NCI-H2029 (cell line): Measurements from ENCODE around the gene MRPL9.

ENCODE experiments used
- DNase-seq: peaks from one replicate; lab custom pipeline; 2025; lab: John Stamatoyannopoulos, UW

The MRPL9 gene

DNA sequence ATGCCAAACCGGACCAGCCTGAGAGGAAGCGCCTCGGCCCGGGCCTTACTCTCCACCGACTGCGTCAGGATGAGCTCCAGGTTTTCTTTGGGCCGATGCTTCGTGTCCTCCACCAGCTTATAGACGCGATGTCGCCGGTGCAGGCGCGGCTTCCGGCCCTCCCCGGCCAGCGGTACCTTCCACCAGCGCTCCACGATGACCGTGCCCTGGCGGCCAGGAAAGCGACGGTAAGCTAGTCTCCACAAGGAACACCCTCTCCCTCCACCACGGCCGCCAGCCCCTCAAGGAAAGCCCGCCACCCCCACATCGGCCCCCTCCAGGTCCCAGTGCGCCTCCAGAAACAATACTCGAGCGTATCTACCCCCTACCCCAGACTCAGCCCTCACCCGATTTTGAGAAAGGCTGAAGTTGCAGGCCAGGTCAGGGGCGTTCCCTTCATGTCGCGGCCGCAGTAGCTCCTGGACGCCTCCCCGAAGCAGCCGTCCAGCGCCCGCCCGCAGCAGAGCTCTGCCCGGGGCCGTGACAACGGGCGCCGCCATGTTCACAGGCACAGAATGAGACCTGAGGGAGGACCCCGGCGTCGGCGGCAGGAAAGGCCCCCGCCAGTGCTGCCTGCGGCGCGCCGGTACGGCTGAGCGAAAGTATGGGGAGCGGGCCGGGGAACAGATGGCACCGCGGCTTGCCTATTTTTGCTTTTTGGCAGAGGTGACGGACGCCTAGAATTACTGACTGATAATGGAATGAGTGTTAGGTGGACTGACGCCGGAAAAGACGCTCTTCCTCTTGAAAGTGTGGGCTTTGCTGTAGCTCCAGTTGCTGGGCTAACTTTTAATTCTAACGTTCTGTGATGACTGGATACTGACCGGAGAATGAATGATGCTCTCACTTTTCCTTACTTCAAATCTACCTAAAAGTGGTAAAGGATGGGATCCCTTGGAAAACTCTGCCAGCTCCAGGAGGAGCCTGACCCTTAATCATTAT is at the start of gene MRPL9:
MRPL9 (minus strand) TSS at position 556 of the 981 bp plus-strand sequence; CDS start at position 539, 17 bp downstream.
- peak; percentile 68 for DNase-seq

DNA sequence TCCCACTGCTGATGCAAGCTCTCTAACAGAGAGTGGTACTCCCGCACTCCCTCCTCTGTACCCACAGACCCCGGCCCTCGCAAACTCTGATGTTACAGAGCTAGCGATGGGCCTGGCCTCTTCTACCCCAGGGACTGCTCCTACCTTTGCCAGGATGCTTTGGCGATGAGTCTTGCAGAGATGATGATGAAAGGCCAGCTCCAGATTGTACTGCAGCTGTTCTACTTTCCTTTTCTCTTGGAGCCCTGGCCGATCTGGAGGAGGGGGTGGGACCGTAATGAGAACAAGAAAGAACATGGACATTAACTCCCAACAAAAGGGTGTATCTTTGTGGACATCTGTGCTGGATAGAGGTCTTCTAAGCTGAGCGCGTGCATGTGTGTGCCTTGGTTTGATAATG is 47.9 kb upstream of the MRPL9 start:
- DNase-seq, result no peak

DNA sequence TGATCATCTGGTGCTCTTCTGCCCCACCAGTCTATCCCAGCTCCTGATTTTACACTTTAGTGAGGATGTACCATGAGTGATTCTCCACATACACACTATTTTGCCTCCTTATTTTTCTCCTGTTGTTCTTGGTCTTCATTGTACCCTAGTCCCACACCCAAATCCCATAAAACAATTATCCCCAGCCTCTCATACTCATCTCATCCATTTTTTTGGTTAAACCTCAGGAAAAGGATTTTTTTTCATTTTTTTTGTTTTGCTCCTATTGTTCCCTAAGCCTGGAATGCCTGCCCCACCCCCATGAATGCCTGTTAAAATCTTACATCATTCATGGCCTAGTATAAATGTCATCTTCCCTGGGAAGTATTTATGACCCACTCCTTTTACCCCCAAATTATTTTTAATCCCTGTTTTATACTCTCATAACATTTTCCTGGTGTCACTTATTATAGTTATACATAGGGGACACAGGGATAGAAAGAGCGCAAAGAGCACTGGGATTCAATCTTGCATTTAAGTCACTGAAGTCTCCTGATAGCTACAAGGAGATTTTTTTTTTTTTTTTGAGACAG is 46.8 kb upstream of the MRPL9 start:
- DNase-seq, result no peak

DNA sequence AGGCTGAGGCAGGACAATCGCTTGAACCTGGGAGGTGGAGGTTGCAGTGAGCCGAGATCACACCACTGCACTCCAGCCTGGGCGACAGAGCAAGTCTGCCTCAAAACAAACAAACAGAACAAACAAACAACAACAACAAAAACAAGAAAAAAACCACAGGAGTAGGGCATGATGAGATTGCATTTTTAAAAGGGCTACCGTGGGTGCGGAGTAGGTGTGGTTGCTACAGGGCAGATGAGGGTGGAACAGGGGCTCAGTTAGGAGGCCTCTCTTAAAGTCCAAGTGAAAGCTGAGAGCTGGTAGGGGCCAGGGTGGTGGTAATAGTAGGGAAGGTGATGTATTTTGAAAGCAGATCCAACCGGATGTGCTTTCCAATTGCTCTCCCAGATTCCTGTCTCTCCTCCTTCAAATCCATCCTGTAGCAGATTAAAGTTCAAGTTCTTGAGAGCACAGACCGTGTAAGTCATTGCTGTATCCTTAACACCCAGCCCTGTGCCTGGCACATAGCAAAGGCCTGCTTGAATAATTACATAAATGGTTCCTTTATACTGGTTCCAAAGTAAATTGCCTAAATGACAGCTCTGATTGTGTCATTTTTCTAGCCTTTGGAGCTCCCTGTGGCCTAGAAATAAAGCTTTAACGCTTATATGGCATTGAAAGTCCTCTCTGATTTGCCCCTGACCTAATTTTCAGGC is 46.1 kb upstream of the MRPL9 start:
- no peak for DNase-seq

DNA sequence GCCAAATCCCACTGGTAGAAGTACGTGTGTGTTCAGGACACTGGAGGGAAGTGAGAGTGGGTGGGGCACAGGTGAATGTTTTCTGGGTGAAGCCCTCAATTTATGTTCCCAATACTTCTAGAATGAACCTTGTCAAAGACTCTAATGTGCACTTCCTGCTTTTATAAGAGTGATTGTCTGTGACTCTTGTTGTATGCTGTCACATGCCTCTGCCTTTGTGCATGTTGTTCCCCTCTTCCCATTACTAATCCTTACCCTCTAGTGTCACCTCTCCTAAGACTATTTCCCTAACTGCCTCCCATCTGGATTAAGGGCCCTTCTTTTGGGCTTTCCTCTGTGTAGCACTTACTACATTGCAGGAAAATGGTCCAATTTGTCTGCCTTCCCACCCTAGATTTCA is 44.5 kb upstream of the MRPL9 start:
- no peak for DNase-seq

DNA sequence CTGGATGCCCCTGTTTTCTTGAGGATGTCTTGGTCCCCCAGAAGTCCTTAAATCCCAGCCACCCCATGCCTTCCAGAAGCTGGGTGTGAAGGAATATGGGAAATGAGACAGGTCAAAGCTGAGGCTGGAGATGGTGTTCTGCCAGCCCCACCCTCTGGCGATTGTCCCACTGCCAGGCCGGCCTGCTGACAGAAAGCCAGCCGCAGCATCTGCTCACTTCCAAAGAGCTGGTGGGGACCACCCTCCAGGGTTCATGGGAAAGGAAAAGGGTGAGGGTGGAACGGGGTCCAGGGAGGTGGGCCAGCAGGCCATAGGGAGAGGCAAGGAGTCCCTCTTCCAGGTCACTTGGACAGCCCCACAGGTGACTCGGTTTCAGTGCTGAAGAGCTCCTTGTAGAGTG is 43.8 kb upstream of the MRPL9 start:
- DNase-seq, result no peak

DNA sequence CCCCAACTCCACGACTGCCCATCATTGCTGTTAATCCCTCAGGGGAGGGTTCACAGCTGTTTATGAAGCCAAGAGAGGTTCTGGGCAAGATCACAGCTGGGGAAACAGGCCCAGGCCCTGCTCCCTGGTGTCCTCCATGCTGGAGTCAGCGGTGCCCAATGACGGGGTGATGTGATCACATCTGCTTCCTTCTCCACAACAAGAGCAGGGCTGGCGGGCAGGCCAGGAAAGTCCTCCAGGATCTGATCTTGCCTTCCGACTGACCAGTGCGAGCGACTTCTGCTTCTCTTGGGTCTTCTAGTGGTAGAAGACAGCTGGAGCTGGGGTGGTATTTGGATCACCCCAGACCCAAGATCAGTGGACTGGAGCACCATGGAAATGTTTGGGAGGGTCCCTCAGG is 42.9 kb upstream of the MRPL9 start:
- DNase-seq, result no peak

DNA sequence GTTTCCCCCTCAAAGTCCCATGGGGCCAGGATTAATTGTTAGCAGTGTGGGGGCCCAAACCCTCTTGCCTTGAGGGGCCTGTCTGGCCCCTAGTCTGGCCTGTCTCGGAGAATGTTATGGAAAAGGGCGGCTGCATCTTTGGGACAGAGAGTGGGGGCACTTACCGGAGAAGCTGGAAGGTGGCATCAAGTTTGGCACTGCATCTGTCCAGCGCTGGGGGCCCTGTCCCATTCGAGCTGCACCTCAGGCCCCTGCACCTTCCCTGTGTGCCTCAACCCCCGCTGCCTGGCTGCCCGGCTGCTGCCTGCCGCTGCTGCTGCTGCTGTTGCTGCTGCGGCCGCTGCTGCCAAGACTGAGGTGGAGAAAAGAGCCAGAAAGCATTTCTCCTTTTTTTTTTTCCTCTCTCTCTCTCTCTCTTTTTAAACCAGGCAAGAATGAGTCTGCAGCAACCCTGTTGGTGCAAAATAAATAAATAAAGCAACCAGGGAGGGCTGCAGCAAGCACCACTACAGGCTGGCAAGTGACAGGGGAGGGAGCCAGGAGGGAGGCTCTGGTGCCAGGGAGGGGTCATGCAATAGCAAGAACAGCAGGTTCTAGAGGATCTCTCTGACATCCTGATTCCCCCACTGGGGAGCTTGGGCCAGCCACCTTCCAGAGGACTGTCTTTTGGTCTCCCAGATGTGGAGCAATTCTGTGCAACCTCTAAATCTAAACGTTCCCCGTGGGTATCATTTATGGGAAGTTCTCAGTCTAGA is 41.9 kb upstream of the MRPL9 start, which contains the start of gene LINGO4:
LINGO4 (minus strand) TSS at position 354 of the 755 bp plus-strand sequence. CDS start 2,715 bp downstream, outside the sequence.
- DNase-seq, result no peak

DNA sequence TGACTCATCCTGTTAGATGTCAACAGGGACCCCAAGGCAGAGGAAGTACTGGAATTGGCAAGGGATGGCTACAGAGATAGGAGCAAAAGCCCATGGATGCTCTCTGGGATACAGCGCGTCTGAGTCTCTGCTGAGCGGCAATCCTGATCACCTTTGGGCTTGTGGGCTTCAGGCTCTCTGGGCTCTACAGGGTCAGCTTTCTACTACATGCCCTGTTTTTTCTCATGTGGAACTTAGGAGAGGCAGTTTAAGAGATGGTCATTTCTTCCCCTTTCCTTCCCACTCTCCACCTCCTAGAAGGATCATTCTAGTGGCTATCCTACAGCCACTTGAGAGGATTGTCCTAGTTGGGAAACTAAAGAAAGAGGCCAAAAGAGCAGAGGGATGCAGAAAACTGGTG is 40.6 kb upstream of the MRPL9 start:
- DNase-seq, result no peak

DNA sequence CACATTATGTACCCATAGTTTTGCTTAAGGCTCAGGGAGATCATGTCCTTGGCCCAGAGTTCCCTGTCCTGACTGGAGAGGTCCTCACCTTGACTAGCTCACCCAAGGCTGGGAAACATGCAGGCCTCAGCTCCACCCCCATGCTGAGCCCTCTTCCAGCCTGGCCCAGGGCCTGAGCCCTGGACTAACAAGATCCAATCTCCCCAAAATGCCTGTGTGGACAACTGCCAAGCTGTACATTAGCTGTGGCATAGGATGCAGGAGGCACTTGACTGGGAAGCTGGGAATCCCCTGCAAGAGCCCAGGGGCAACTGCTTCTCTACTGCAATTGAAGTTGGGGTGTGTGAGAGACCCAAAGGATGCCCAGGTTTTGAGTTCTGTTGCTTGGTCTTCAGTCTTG is 39.9 kb upstream of the MRPL9 start:
- no peak for DNase-seq

DNA sequence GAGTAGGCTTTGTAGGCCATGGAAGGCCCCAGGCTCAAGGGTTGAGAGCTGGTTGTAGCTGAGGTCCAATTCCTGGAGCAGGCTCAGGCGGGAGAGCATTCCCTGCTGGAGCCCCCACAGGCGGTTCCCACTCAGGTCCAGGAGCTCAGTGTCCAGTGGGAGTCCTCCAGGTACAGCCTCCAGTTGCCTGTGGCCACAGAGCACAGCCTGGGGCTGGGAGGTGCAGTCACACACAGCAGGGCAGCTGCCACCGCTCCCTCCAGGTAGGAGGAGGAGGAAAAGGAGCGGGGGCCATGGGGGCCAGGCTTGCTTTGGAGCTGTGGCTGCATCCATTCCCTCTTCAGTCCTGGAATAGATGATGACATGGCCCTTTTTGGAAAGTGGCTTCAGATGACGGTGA is 39.1 kb upstream of the MRPL9 start:
- DNase-seq, result no peak

DNA sequence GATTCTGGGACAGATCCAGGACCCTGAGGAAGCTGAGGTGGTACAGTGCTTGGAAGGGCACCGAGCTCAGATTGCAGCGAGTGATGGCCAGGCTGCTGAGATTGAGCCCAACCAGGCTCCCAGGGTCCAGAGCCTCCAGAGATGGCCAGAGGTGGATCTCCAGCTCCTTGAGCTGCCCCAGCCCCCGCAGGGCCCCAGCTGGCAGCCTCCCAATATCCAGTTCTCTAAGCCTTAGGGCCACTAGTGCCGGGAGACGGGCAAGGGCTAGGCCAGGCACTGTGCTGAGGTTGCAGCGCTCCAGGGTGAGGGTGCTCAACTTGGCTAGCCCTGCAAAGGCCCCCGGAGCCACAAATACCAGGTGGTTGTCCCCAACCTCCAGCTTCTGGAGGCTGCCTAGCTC is 38.5 kb upstream of the MRPL9 start:
- no peak for DNase-seq

DNA sequence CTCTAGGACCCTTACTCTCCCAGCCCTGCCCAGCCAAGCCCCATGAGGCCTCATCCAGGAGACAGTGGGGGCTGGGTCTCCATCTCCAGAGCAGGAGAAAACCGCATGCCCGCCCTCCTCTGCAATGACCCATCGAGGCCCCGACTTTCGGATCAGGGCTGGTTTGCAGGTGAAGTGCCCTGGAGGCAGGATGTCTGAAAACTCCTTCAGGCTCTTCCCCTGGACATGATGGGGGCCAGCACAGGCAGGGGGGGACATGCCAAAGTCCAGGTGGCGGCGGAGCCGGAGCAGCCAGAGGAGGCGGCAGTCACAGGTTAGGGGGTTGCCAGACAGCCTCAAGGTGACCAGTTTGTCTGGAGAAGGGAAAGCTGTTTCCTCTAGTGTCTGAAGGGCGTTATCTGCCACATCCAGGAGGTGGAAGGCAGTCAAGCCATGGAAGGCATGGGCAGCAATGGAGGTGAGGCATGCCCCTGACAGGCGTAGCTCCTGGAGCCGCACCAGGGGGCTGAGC is 38.1 kb upstream of the MRPL9 start:
- DNase-seq, result no peak

DNA sequence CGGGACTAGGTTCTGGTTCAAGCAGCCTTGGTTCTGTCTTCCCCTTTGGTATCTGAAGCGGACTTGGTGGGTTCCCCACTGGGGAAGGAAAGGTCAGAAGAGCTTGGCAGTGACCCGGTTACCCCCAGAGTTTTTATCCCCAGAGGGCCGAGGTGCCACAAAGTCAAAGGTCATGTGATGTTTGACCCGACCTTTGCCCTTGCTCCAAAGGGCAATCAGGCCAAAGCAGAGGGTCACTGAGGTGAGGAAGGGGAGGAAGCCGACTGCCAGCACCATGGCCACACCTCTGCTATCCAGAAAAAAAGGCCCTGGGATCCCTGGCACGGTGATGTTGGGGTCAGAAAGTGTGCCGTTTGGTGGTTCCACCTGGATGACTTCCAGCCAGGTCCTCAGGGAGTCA is 37.5 kb upstream of the MRPL9 start:
- no peak for DNase-seq

DNA sequence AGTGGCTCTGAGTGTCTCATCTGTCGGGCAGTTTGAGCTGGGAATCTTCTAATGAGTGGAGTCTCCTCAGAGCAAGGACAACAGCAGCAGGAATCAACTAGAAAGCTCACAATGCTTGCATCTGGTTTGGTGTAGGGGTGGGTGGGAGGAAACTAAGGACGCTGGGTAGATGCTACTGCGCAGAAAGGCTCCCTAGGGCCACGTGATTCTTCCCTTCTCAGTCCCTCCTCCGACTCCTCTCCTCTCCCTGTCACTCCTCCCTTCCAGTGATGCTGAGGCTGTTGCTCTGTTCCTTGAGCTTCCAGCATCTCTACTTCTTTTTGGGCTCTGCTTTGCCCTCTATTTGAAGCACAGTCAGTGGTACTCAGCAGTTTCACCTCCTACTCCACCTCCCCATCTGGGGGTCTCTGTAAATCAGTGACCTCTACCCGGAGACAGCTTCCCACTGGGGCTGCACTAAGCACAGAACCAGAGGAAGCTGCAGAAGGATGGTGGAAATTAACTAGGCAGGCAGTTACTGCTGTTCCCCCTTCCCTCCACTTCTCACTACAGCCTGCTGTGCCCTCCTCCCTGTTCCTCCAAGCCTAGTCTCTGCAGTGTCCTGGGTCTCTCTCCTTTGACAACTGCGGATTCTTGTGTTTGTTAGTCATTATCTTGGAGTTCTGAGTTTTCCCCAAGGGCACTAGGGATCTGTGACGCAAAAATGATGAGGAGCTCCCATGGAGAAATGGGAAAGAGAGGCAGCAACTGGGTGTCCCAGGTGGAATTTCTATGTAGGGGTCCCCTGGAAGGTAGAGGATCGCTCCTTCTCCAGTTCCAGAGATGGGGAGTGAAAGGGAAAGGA is 36.1 kb upstream of the MRPL9 start:
- DNase-seq, result no peak

DNA sequence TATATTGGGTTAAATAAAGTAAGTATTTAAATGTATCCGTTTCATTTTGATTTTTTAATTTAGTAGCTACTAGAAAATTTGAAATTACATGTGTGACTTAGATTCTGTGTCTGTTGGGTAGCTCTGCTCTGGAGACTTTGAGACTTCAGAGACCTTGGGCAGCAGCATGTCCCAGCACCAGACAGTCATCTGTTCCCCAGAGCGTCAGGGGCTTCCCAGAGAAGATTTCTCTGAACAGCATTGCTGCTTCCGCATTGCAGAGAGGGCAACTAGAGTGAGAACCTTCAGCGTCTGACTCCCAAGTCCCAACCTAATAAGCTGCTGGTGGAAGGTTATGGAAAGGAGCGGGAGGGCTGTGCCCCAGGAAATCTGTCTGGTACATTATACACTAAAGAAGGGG is 35.3 kb upstream of the MRPL9 start:
- DNase-seq, result no peak

DNA sequence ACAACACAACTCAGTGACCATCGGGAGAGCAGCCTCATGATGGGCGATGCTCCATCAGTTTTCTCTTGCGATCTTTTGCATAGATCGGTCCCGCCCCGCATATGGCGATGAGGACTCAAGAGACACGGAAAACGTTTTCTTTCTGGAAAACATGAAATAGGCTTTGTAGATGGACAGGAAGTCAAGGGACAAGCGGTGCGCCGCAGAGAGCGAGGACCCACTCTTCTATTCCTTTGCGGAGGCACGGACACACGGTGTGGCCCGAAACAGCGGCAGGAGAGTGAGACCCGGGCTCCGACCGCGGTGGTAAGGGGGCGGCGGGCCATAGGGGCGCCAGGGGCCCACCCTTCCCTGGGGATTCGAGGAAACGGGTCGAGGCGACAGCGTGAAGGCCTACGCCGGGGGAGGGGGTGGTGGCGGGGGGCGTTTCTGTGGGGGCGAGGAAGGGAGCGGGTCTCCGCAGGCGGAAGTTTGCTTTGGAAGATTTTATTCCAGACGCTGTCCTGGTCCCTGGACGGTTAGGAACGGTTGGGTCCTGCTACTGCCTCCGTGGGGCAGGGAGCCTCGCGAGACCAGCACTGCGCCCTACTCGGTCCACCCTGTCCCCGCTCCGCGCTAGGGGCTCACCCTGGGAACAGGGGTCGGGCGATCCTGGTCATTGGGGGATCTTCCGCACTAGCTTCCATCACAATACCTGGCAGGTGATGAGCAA is 27.8 kb upstream of the MRPL9 start:
- DNase-seq, result no peak

DNA sequence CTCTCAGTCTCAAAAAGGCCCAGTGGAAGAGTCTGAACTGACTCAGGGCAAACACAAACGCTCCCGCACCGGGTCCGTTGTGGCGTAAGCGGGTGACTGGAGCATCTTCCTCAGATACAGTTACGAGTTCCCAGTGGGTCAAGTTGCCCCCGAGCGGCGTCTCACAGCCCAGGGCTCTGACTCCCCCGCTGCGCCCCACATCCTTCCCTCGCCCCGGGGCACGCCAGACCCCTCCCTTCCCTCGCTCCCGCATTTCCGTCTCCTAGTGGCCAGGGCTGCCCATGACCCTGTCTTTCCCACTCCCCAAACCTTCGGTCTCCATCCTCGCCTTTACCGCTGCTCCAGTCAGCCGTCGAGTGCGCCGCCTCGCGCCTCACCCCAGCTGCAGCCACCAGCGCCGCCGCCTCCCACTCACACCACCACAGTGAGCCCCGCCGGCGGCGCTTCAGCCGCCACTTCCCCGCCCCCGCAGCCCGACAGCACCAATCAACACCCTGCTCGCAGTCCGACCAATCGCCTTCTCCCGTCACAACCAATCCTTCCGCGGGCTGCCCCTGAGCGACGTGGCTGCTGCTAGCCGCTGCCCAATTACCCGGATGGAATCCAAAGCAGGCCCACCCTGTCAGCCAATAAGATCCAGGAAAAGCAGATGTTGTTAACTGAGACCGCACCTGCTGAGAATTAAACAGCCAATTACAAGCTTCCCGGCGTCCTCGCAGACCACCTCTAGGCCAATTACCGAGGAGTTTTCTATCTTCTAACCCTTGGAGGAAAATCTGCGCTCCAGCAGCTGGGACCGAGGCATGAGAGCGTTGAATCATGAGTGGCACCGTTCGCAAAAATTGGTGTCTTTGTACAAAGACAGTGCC is 27.0 kb upstream of the MRPL9 start, which contains the start of gene TDRKH:
TDRKH (minus strand) TSS at position 430 of the 869 bp plus-strand sequence. CDS start 7,478 bp downstream, outside the sequence.
- DNase-seq, result peak; percentile 97

DNA sequence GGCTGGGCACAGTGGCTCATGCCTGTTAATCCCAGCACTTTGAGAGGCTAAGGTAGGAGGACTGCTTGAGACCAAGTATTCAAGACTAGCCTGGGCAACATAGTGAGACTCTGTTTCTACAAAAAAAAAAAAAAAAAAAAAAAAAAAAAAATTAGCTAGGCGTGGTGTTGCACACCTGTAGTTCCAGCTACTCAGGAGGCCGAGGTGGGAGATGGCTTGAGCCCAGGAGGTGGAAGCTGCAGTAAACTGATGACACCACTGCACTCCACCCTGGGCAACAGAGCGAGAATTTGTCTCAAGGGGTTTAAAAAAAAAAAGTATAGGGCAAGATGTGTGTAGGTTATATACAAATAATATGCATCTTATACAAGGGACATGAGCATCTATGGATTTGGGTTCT is 24.4 kb upstream of the MRPL9 start:
- no peak for DNase-seq
